GM12891 (cell line): ENCODE measurements around the gene CDH4.

ENCODE experiments used
- DNase-seq: peaks from one replicate; pipeline ENCODE4 v3.0.0; 2011; ENCODE audit warnings: low spot score; ENCODE audit not compliant: insufficient read length
- FAIRE-seq: peaks from 2 replicates; lab custom pipeline; 2011; peaks lifted over from hg19 to GRCh38; lab: Jason Lieb, UNC
- PAX5 ChIP-seq: IDR thresholded peaks from 2 replicates; pipeline ENCODE4 v1.6.1; 2011; ENCODE audit warnings: low read length, moderate library complexity, mild to moderate bottlenecking; ENCODE audit not compliant: insufficient read depth, severe bottlenecking
- POLR2A ChIP-seq: IDR thresholded peaks from 2 replicates; pipeline ENCODE4 v1.6.1; 2011; ENCODE audit warnings: low read depth, low read length, control low read depth
- POLR2AphosphoS5 ChIP-seq: IDR thresholded peaks from 2 replicates; pipeline ENCODE4 v1.6.1; 2011; ENCODE audit warnings: low read depth, low read length, control low read depth
- POU2F2 ChIP-seq: IDR thresholded peaks from 2 replicates; pipeline ENCODE4 v1.6.1; 2011; ENCODE audit warnings: low read depth, mild to moderate bottlenecking, control low read depth, low read length, moderate library complexity
- SPI1 ChIP-seq: IDR thresholded peaks from 2 replicates; pipeline ENCODE4 v1.6.1; 2011; ENCODE audit warnings: low read depth, low read length, control low read depth
- TAF1 ChIP-seq: IDR thresholded peaks from 2 replicates; pipeline ENCODE4 v1.6.1; 2011; ENCODE audit warnings: low read depth, low read length, control low read depth

Gene CDH4

GRCh38 chr20:61526907-61527306 is 274.8 kb downstream of the CDH4 start:
- no peak for TF ChIP-seq SPI1
- TF ChIP-seq POLR2AphosphoS5, result no peak
- no peak for TF ChIP-seq PAX5
- no peak for TF ChIP-seq POU2F2
- TF ChIP-seq TAF1, result no peak
- no peak for TF ChIP-seq POLR2A
- FAIRE-seq (no peak), DNase-seq (no peak)

GRCh38 chr20:61527626-61528025 is 275.6 kb downstream of the CDH4 start:
- TF ChIP-seq PAX5 (no peak), POLR2A (no peak), POU2F2 (no peak), TAF1 (no peak), SPI1 (no peak), POLR2AphosphoS5 (no peak)
- DNase-seq, result no peak

GRCh38 chr20:61528591-61528990 is 276.5 kb downstream of the CDH4 start:
- DNase-seq, result no peak
- no peak for FAIRE-seq
- TF ChIP-seq PAX5 (no peak), POLR2A (no peak)

More at GRCh38 chr20:61527626-61528025, 275.6 kb downstream of the CDH4 start:
- FAIRE-seq, result no peak

GRCh38 chr20:61529354-61529753 is 277.3 kb downstream of the CDH4 start:
- TF ChIP-seq POLR2AphosphoS5 (no peak), PAX5 (no peak), SPI1 (no peak), TAF1 (no peak)
- no peak for FAIRE-seq
- no peak for DNase-seq

GRCh38 chr20:61531553-61532345 is 279.7 kb downstream of the CDH4 start:
- TF ChIP-seq SPI1, result no peak
- TF ChIP-seq TAF1, result no peak
- no peak for TF ChIP-seq PAX5
- no peak for TF ChIP-seq POLR2AphosphoS5
- TF ChIP-seq POU2F2, result no peak
- no peak for TF ChIP-seq POLR2A
- no peak for DNase-seq
- no peak for FAIRE-seq

GRCh38 chr20:61532736-61533135 is 280.7 kb downstream of the CDH4 start:
- TF ChIP-seq PAX5, result no peak
- no peak for TF ChIP-seq POLR2A
- DNase-seq (no peak), FAIRE-seq (no peak)

GRCh38 chr20:61533231-61533631 is 281.2 kb downstream of the CDH4 start:
- FAIRE-seq (no peak), DNase-seq (no peak)
- TF ChIP-seq SPI1, result no peak
- TF ChIP-seq TAF1, result no peak
- TF ChIP-seq PAX5, result no peak
- TF ChIP-seq POU2F2, result no peak
- no peak for TF ChIP-seq POLR2AphosphoS5
- no peak for TF ChIP-seq POLR2A

- TF ChIP-seq PAX5 (no peak), POU2F2 (no peak), TAF1 (no peak), SPI1 (no peak), POLR2A (no peak), POLR2AphosphoS5 (no peak)
- FAIRE-seq (no peak), DNase-seq (no peak)
Measured at GRCh38 chr20:61534346-61534745, 282.3 kb downstream of the CDH4 start.

GRCh38 chr20:61535091-61535490 is 283.0 kb downstream of the CDH4 start:
- TF ChIP-seq SPI1 (no peak), POLR2A (no peak), POU2F2 (no peak), PAX5 (no peak), POLR2AphosphoS5 (no peak), TAF1 (no peak)
- FAIRE-seq (no peak), DNase-seq (no peak)

- DNase-seq (no peak), FAIRE-seq (no peak)
- TF ChIP-seq POLR2A (no peak), POLR2AphosphoS5 (no peak), SPI1 (no peak), POU2F2 (no peak), TAF1 (no peak), PAX5 (no peak)
Measured at GRCh38 chr20:61535536-61535935, 283.5 kb downstream of the CDH4 start.
